Cardiac septum (tissue), 1 donor: ENCODE measurements around the gene MGAM2. TPM values are rescaled to one million over a fixed set of nuclear protein-coding genes. Genes with fewer than 3 reads are reported as not detected.

Source experiments
- DNase-seq: peaks from one replicate; pipeline ENCODE4 v3.0.0-alpha.2; 2020; ENCODE audit warnings: low spot score
- intact Hi-C: fragments of 100-400 bp; cut with DNase I; formaldehyde crosslinking; loops from one replicate; pipeline ENCODE4 v1.14.0; 2022
- total RNA-seq: library from RNA; stranded (reverse); fragmentation: NEBNext Ultra II Directional; extraction: Animal tissue kit (Norgen Biotek cat#: 25700); gene quantifications from one replicate; pipeline ENCODE4 v1.2.1, GENCODE V29; 2021
- donor health status: DM: no; HTN: no; CAD: no.

MGAM2 gene
- total RNA-seq, 1 donor from 2014 or later: 0.08 TPM

DNA sequence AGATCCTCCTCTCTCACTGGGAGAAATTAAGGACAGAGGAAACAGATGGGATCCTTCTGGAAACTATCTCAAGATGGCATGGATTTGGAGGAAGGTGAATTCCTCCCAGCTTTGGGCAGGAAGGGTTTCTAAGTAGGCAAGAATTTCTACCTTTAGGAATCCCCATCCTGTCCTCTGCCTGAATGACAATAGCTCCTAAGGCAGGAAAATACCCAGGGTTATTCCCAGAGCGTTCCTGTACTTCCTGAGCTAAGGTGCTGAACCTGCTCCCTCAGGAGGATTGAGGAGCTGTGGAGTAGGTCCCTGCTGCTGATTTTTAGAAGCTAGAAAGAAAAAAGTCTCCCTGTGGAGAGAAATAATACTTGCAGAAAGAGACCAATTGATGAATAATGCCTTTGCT is 568 bp downstream of the MGAM2 start:
- intact Hi-C loops: no loop called here
- no peak for DNase-seq

DNA sequence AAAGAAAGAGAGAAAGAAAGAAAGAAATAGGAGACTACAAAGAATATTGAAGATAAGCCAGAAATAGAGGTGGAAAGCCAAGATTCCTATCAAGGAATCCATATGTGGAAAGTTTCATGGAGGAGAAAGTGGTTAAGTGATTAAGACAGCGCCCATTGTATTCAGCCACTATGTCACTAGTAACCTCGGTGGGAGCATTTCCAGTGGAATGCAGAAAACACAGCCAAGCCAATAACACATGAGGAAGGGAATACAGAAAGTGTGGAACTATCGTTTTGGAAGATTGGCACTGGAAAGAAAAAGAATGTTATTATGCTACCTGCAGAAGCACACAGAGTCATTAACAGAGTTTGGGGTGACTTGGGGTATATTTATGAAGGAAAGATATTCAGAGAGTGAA is 2.7 kb downstream of the MGAM2 start:
- intact Hi-C loops: no loop called here
- DNase-seq: no peak

DNA sequence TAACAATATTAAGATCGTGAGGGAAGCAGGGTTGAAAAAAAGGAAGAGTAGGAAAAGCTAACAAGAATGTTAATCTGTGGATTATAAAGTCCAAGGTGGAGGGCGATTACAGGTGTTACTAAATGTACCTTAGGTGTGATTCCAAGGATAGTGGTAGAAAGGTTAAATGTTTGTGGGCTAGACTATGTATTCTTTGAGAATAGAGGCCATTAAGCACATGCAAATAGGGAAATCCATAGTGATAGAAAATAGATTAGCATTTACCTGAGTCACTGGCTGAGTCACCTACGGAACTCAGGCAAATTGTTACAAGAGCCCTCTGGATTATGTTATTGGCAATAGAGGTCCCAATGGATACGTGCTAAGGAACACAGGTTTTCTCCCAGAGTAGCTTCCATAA is 9.0 kb downstream of the MGAM2 start:
- intact Hi-C loops: no loop called here
- DNase-seq: no peak

DNA sequence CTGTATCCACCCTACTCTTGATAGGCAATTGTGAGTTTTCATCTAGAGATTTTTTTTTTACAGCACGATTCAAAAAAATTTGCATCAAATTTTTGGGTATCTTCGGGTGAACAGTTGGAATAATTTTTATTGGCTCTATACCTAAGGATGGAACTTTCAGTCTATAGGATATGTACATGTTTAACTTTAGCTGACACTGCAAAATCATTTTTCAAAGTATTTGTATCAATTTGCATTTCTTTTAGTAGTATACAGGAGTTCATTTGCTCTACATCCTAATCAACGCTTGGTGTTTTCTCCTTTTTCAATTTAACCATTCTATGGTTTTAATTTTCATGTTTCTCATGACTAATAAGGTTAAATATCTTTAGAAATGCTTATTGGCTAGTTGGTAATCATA is 11.7 kb downstream of the MGAM2 start:
- no peak for DNase-seq
- intact Hi-C loops: no loop called here

DNA sequence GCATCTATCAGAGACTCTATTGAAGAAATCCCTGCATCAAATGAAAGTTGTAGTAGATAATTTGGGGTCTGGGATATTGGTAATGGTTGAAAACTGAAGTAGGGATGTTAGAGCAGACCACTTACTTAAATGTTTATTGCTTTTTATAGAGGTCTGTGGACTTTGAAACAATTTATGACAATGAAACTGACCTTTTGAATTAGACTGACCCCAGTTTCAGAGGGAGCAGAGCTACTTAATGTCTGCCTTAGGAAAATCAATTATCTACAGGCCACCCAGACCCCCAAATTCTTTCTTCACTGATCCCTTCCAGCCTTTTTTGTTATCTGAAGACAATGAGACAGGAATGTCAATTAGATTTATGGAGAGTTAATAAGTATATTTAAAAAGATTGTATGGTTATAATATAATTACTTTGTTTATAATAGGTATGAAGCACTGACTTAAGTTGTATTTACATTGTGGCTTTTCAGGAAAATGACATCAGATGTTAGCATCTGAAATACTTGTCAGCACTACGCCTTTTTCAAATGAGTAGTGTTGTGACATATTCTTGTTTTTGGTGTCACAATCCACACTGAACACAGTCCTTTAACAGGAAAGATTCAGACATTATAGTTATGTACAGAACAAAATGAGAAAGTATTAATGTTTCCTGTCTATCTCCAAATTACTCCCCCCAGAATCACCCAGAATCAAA is 13.9 kb downstream of the MGAM2 start:
- no peak for DNase-seq
- intact Hi-C loops: no loop called here

DNA sequence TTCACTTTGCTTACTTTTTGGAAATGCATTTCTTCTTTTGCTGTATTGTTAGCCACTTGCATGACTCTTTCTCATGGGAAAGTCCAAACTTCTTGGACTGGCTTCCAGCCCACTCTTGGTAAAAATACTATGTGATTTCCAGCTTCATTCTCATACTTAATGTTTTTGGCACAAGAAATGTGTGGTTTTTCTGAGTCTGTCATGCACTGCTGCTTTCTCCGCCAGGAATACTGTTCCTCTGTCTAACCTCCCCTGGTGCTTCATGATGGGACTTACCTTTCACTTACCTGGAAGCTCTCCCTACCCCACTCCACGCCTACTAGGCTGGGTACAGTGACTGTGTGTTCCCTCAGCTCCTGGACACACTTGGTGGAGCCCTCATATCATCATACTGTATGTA is 18.7 kb downstream of the MGAM2 start:
- intact Hi-C loops: no loop called here
- DNase-seq: no peak

DNA sequence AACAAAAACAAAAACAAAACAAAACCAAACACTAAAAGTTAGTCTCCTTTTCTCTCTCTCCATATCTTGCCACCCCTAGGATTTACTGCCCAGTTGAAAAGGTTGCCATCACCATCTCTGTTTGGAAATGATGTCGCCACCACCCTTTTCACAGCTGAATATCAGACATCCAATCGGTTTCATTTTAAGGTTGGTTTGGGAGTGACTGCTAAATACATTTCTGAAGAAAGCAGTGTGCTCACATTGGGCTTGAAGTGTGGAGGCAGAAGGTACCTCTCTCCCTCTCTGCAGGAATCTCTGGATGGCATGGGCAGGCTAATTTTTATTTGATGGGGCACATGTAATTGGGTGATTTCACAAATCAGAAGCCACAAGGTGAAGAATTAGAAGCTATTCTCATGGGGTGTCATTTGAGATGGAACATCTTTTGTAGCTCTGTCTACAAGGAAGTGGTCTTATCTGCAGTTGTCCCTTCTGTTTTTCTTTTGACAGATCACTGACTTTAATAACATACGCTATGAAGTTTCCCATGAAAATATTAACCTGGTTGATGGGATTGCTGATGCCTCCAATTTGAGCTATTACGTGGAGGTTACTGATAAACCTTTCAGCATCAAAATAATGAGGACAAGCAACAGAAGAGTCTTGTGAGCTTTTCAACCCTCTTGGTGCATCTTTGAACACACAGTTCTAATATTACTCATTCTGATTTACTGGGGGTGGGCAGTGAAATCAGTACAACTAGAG is 20.1 kb downstream of the MGAM2 start:
- DNase-seq: no peak
- intact Hi-C loops: no loop called here

DNA sequence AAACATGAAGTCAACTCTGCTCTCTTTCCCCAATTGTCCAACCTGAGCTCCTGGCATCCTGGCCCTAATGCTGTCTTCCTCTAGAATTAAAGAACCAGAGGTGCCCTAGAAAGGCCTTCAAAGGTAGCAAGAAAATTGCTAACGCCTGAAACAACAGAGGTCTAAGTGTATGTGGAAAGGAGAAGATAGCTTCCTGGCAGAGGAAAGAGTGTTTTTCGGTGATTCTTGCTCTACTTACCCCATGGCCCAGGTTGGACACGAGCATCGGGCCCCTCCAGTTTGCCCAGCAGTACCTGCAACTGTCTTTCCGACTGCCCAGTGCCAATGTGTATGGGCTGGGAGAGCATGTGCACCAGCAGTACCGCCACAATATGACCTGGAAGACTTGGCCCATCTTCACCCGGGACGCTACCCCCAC is 22.2 kb downstream of the MGAM2 start:
- no peak for DNase-seq

DNA sequence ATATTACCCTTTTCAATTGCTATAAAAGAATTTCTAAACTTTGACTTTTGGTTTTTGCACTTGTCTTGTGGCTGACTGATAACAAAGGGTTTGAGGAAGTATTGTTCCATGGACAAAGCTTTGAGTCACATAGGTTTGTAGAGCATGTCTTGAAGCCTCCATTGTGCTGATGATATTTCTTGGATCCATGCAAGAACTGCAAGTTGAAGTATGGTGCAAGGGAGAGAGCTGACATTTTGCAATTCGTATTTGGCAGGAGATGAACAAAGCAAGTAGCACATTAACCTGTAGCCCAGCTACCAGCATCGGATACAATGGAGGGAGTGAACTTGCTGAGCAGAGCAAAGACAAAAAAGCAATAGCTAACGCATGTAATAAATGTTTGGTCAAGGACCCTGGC is 23.4 kb downstream of the MGAM2 start:
- intact Hi-C loops: no loop called here
- no peak for DNase-seq

More for the DNA sequence above, 22.2 kb downstream of the MGAM2 start:
- intact Hi-C loops: no loop called here

DNA sequence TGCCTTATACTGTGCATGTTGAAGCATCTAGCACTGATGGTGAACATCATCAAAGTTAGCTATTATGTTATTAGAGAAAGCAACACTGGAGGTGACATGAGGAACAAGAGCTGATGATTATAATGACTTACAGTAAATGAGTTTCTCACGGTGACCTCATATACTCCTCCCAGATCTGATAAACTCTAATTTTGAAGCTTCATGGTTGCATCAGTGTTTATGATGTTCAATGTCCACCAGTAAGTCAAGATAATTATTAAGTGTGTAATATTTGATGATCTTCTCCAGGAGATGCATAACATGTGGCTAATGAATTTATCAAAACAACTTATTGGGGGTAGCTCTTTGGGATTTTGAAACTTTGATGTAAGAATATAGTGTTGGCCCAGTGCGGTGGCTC is 27.5 kb downstream of the MGAM2 start:
- no peak for DNase-seq
- intact Hi-C loops: no loop called here

DNA sequence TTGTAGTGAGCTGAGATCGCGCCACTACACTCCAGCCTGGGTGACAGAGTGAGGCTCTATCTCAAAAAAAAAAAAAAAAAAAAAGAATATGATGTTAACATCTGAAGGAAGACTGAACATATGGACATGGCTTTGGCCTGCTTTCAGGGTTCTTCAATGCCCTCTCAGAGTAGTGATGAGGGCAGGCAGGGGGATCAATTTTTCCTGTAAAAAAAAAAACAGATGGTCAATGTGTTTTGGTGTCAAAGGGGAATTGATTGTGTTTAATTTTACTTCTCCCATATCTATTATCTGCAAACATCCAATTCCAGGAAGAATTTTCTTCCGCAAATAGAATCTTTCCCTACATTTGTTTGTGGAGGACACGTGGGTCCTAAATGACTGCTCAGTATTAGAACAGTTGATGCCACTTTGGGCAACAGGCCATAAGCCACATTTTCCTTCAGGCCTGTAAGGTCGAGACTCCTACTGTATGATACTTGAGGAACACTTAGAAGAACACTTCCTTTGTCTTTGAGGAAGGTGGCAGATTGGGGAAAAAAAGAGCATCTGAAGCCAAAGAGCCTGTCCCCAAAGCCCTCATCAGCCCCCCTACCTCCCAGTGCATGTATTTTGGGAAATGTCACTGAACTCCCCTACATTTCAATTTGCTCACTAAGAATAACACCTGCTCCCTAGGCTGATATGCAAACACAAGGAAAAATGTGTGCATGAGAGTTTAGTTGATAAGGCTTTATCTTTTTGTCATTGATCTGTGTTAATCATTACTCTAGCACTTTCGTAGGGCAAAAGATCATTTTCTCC is 28.3 kb downstream of the MGAM2 start:
- intact Hi-C loops: no loop called here
- no peak for DNase-seq

DNA sequence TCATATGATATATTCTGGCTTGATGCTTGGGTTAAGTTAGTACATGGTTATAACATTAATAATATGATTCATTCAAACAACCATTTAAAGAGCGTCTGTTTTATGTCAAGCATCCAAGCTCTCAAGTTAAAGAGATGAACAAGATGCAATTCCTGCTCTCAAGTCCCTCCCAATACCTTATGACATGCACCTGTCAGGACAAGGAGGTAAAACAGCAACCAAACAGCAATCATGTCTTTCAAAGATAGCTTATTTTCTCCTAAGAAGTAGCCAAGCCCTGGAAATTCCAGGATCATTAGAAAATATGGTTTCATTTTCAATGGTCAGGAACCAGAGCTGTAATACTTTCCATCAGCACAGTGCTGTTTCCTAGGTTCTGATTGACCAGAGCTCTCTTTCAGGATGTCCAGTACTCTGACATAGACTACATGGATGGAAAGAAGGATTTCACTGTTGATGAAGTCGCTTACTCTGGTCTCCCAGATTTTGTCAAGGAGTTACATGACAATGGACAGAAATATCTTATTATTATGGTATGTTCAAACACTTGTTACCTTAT is 29.0 kb downstream of the MGAM2 start:
- intact Hi-C loops: no loop called here
- no peak for DNase-seq

DNA sequence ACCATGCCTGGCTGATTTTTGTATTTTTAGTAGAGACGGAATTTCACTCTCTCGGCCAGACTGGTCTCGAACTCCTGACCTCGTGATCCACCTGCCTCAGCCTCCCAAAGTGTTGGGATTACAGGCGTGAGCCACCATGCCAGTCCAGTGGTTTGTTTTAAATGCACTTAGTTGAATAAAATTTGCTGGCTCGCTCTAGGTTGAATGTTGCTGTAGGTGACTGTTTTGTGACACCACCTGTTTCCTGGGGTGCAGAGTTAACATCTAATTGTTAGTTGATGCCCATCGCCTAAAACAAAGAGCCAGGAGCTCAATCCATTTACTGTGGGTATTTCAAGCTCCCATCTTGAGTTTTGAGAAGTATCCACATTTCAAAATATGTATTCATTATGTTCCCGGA is 31.2 kb downstream of the MGAM2 start:
- DNase-seq: no peak
- intact Hi-C loops: no loop called here

DNA sequence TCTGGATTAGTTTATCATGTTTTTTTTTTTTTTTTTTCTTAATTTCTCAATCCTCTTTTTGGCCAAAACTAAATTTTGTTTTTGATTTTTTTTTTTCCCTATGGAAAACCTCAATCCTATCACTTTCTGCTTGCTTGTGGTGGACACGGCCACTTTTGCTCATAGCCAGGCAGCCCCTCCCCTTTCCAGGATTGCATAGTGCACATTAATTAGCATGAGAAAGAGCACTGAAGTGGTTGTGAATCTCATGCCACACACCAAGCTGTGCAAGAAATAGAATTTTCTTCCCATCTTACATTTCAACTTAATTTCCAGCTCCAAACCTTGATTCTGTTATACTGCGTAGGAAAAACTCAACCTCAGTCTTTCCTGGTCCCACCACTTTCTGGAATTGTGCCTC is 34.6 kb downstream of the MGAM2 start:
- intact Hi-C loops: no loop called here
- DNase-seq: no peak

DNA sequence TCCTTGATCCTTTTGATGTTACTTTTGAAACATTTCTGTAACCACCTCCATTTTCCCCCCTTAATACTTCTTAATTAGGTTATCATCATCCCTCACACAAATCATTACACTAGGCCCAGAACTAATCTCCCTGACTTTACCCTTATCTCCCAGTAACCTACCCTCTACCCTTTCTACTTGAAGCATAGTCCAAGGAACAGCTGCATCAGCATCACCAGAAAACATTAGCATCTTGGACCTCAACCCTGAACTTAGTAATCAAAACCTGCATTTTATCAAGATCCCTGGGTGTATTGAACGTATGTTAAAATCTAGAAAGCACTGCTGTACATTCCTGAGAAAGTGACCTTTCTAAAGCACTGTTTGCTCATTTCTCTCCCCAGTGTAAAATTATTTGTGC is 38.8 kb downstream of the MGAM2 start:
- intact Hi-C loops: no loop called here
- DNase-seq: no peak

DNA sequence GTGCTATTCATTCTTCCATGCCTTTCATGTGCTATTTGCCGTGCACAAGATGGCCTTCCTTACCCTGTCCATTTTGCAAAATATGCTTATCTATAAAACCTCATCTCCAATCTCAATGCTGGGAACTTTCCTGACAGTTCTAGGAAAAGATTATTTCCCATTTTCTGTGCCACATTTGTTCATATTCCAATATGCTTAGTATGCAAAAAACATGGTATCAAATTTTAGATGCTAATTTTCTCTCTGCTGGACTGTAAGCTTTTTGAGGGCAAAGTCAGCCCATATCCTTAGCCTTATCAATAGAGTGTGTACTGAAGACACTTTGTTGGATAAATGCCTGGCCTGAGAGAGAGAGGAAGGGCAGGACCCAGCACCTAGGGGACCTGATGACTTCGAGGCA is 39.4 kb downstream of the MGAM2 start:
- intact Hi-C loops: no loop called here
- DNase-seq: no peak

DNA sequence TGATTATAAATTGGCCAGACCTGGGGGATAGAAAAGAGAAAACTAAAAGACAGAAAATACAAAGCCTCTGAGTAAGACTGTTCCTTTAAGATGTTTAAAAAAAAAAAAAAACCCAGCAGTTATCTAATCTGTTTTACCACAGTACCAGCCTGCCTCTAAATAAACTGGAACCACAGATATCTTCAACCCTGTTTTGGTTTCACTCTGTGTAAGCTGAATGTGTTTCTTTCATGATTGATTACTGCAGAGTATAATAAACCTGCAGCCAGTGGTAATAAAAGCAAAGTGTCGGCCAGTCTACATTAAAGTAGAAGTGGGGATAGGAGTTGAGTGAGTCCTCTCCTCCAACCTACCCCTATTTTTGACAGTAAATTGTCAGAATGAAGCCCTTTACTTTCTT is 40.6 kb downstream of the MGAM2 start:
- intact Hi-C loops: no loop called here
- no peak for DNase-seq

DNA sequence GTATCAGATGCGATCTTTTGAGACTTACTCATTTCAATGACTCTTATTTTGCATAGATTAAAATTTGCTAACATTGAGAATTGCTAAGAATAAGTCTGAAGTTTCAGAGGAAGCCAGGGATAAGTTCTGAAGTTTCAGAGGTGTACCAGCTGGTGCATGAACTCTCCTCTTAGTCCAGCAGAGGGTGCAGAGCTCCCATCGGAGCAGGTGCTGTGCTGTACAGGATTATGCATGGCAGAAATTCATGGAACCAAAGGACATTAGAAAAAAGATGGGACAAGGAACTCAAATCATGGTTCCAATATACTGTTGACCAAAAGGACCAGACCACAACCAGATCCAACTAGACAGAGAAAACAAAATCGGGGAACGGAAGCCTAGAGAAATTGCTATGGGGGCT is 41.9 kb downstream of the MGAM2 start:
- no peak for DNase-seq
- intact Hi-C loops: no loop called here

DNA sequence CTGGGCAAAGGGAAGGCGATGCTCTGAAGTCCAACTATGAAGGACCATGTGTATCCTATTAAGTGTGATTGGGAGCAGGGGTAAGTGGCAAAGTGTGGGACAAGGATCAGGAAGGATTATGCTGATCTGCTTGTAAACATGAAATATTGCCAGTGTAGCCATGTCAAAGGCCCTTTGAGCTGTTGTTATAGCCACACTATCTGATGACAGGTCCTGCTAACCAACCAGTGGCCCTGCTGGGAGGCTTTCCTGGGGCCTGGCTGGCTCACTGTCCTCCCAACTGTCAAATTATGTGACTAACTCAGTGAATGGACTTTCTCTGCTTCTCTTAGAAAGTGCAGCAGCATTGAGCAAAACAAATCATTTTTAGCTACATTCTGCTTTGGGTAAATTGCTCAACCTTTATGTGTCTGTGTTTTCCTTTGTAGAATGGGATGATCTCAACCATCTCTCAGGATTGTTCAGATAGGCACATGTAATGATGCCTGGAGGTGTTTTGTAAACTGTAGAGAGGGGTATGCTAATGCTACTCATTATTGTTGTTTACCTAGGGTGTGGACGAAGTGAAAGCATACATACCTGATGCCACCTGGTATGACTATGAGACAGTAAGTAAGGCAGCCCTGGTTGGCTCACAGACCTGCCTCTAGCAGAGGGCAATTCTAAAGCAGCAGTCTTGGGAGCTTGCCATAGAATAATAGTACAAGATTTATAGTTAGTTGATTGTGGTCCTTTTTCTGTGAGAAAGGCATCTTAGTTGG is 47.4 kb downstream of the MGAM2 start:
- intact Hi-C loops: no loop called here
- DNase-seq: no peak

DNA sequence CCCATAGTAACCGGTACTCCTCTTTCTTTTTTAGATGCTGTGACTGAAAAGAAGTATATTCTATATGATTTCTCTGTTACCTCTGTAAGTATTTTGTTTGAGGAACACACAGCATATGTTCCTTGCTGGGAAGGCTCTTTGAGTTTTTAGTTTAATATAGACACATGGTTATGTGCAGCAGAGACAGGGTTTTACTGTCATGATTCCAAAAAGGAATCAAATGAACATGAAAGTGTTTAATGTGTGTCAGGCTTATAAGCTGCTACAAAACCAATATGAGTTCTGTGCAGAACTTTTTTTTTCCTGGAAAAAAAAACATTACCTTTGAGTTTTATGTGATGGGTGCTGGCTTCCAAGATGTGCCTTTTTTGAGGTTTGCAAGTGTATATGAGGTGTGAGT is 50.4 kb downstream of the MGAM2 start:
- no peak for DNase-seq

More for the DNA sequence above, 50.4 kb downstream of the MGAM2 start:
- intact Hi-C loops: no loop called here
